Ectodermal cell (in vitro differentiated cells): ENCODE data around the gene LYST. TPM values are rescaled to one million over a fixed set of nuclear protein-coding genes. Genes with fewer than 3 reads are reported as not detected.
"Not testable (repeated sequence)": the region's sequence is repeated elsewhere in the genome, so short reads cannot be mapped to it uniquely, and the experiment has no call there.

Experiments used
- H3K27ac ChIP-seq: 2 replicates; pipeline ENCODE4 v1.7.0; 2013; ENCODE audit warnings: mild to moderate bottlenecking, low read depth, low read length; ENCODE audit not compliant: insufficient read depth, poor library complexity, severe bottlenecking
- H3K27me3 ChIP-seq: 2 replicates; pipeline ENCODE4 v1.7.0; 2013; ENCODE audit warnings: mild to moderate bottlenecking, low read length; ENCODE audit not compliant: insufficient read depth, control insufficient read depth, poor library complexity, severe bottlenecking
- H3K36me3 ChIP-seq: one replicate; pipeline ENCODE4 v1.7.0; 2013; ENCODE audit warnings: low read length; ENCODE audit not compliant: control insufficient read depth, insufficient read depth
- H3K4me1 ChIP-seq: one replicate; pipeline ENCODE4 v1.7.0; 2013; ENCODE audit warnings: low read length; ENCODE audit not compliant: control insufficient read depth, insufficient read depth
- H3K4me3 ChIP-seq: 2 replicates; pipeline ENCODE4 v1.7.0; 2013; ENCODE audit warnings: low read depth, low read length, control low read depth; ENCODE audit not compliant: insufficient read depth
- H3K9me3 ChIP-seq: 2 replicates; pipeline ENCODE4 v1.7.0; 2013; ENCODE audit warnings: mild to moderate bottlenecking, low read length, moderate library complexity; ENCODE audit not compliant: control insufficient read depth
- WGBS, 2 experiments: methylation state at CpG; one replicate each; pipeline ENCODE4 v1.1.7; 2013; ENCODE audit warnings: missing lambda C conversion rate in 2 of 2; 5-methylcytosine and 5-hydroxymethylcytosine counted together
- polyA plus RNA-seq, 4 experiments: library from polyadenylated mRNA; stranded (reverse); fragments of 50-300 nt; gene quantifications; one replicate each; pipeline ENCODE4 v1.2.3, GENCODE V29; 2013

The LYST gene, protein sequence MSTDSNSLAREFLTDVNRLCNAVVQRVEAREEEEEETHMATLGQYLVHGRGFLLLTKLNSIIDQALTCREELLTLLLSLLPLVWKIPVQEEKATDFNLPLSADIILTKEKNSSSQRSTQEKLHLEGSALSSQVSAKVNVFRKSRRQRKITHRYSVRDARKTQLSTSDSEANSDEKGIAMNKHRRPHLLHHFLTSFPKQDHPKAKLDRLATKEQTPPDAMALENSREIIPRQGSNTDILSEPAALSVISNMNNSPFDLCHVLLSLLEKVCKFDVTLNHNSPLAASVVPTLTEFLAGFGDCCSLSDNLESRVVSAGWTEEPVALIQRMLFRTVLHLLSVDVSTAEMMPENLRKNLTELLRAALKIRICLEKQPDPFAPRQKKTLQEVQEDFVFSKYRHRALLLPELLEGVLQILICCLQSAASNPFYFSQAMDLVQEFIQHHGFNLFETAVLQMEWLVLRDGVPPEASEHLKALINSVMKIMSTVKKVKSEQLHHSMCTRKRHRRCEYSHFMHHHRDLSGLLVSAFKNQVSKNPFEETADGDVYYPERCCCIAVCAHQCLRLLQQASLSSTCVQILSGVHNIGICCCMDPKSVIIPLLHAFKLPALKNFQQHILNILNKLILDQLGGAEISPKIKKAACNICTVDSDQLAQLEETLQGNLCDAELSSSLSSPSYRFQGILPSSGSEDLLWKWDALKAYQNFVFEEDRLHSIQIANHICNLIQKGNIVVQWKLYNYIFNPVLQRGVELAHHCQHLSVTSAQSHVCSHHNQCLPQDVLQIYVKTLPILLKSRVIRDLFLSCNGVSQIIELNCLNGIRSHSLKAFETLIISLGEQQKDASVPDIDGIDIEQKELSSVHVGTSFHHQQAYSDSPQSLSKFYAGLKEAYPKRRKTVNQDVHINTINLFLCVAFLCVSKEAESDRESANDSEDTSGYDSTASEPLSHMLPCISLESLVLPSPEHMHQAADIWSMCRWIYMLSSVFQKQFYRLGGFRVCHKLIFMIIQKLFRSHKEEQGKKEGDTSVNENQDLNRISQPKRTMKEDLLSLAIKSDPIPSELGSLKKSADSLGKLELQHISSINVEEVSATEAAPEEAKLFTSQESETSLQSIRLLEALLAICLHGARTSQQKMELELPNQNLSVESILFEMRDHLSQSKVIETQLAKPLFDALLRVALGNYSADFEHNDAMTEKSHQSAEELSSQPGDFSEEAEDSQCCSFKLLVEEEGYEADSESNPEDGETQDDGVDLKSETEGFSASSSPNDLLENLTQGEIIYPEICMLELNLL (N-terminal part only)
- polyA plus RNA-seq (2013, experiment 1 of 4), result 1.8 TPM
- polyA plus RNA-seq (2013, experiment 2 of 4), result 1.9 TPM
- polyA plus RNA-seq (2013, experiment 3 of 4), result 2.0 TPM
- 1.9 TPM for polyA plus RNA-seq (2013, experiment 4 of 4)

- WGBS, 2 experiments, result 0% methylated on average over 71 of the region's 71 CpGs
- Histone ChIP-seq H3K27ac (peak within 1 kb of the TSS; percentile 80), H3K4me1 (peaks cover 4% of the 10 kb centered on the region), H3K36me3 (no peaks in the 10 kb centered on the region), H3K9me3 (no peaks in the 10 kb centered on the region), H3K4me3 (peak within 1 kb of the TSS; percentile 70), H3K27me3 (peaks cover 26% of the 10 kb centered on the region)
Measured at GRCh38 chr1:235866205-235866912, at the start of gene LYST. LYST (minus strand) TSS chr1:235866906; CDS start chr1:235830417, 36,489 bp downstream.

- WGBS, 2 experiments, result 83 to 96% methylated on average over 4 of the region's 4 CpGs
Measured at GRCh38 chr1:235915489-235915888, 48.8 kb upstream of the LYST start.

GRCh38 chr1:235913311-235913710, 46.6 kb upstream of the LYST start:
- Histone ChIP-seq H3K27ac (no peak overlapping the region), H3K9me3 (no peaks in the 10 kb centered on the region), H3K27me3 (peaks cover 14% of the 10 kb centered on the region), H3K36me3 (no peaks in the 10 kb centered on the region), H3K4me3 (no peak overlapping the region), H3K4me1 (peaks cover 10% of the 10 kb centered on the region)
- WGBS, 2 experiments, result 95 to 100% methylated on average over 1 of the region's 1 CpG

More at GRCh38 chr1:235915489-235915888, 48.8 kb upstream of the LYST start:
- not testable (repeated sequence) for H3K4me3 ChIP-seq, H3K27ac ChIP-seq, H3K36me3 ChIP-seq, H3K9me3 ChIP-seq
- Histone ChIP-seq H3K4me1 (peaks cover 14% of the 10 kb centered on the region), H3K27me3 (peaks cover 34% of the 10 kb centered on the region)

GRCh38 chr1:235911876-235912275, 45.2 kb upstream of the LYST start:
- WGBS, 2 experiments, result 92 to 94% methylated on average over 6 of the region's 6 CpGs

DNA sequence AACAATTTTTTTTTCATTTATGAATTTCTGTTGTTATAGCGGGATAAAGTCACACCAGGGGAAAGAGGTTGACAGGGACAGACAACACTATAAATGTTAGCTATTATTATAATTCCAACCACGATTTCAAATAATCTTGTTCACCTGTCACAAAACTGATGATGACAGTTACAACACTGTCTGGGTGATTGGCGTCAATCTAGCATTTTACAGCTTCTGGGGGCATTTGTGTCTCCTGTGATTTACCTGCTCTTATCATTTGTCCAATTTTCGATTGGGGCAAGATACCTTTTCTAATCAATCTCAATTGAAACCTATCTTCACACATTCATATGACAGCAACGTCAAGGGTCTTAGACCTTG, 44.6 kb upstream of the LYST start:
- Histone ChIP-seq H3K4me1 (peaks cover 10% of the 10 kb centered on the region), H3K27me3 (no peaks in the 10 kb centered on the region), H3K36me3 (no peaks in the 10 kb centered on the region), H3K9me3 (no peaks in the 10 kb centered on the region), H3K27ac (no peak overlapping the region), H3K4me3 (no peak overlapping the region)
- 89 to 95% methylated on average over 4 to 5 of the region's 5 CpGs for WGBS, 2 experiments

More at GRCh38 chr1:235911876-235912275, 45.2 kb upstream of the LYST start:
- Histone ChIP-seq H3K27ac (no peak overlapping the region), H3K36me3 (no peaks in the 10 kb centered on the region), H3K4me3 (no peak overlapping the region), H3K4me1 (peaks cover 10% of the 10 kb centered on the region), H3K27me3 (peaks cover 2% of the 10 kb centered on the region), H3K9me3 (no peaks in the 10 kb centered on the region)

DNA sequence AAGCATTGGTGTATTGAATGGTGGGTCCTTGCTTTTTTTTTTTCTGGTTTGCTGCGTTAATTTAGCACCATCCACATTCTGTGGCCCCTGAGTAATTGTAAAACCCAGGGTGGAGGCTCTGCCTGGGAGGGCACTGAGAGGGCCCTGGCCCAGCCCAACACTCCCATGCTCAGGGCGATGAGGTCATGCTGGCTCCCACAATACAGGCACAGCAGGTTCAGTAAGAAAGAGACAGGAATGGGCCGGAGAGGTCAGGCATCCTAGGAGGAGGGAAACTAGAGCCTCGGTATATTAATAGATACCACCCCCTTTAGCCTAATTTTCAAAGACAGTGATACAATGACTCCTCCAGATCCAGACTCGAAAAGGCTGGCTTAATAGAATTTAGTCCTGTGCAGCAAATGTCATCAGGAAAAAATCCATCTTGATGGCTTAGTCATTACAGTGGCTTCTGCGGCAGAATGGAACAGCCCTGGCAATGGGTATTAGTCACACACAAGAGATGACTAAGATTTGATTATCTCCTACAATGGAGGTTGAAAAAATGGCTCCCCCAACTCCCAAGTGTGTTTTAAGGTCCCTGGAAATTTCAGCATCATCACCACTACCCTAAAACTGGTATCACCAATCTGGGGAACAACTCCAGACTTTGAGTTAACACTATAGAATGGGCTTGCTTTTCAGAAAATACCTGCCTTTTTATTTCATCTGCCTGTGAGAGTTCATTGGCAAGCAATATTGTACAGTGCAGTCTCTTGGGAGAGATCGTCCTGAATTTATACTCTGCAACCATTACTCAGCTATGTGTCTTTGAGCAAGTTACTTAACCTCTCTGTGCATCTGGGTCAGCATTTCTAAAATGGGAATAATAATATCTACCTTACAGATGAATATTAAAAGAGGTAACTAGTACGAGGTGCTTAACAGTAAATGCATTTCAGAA, 43.9 kb upstream of the LYST start:
- Histone ChIP-seq H3K36me3 (no peaks in the 10 kb centered on the region), H3K27me3 (no peaks in the 10 kb centered on the region), H3K27ac (peak overlapping the region; percentile 32), H3K9me3 (no peaks in the 10 kb centered on the region), H3K4me3 (no peak overlapping the region), H3K4me1 (peaks cover 10% of the 10 kb centered on the region)
- WGBS, 2 experiments, result 19 to 24% methylated on average over 6 to 7 of the region's 8 CpGs

DNA sequence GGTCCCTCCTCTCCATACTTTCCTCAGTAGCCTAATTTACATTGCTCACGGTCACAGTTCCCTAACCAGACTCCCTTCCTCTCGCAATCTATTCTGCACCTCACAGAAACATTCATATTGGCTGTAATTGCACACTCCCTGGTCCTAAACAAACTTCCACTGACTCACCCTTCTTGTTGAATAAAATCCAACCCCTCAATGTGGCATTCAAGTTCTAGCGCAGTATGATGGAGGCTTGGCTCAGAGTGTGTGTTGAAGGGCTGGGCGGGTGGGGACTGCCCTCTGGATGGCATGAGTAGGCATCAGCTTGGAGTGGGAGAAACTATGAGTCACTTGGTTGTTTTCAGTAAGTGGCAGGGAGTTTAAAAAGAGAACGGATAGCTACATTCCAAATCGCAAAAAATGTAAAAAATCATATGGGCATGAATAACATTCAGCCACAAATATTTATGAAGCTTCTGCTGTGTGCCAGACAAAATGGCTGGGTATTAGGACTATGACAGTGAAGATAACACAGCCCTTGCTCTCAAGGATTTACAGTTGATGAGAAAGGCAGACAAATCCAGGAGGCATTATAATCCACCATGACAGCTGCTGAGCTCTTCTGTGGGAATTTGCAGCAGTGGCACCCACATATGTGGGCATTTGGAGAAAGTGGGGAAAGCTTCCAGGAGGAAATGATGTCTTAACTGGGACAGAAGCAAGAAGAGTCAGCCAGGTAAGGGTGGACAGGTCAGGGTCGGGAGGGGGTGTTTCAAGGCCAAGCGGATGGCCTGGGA, 42.2 kb upstream of the LYST start:
- Histone ChIP-seq H3K4me3 (no peak overlapping the region), H3K9me3 (no peaks in the 10 kb centered on the region), H3K27ac (no peak overlapping the region), H3K4me1 (peaks cover 10% of the 10 kb centered on the region), H3K27me3 (no peaks in the 10 kb centered on the region), H3K36me3 (no peaks in the 10 kb centered on the region)
- WGBS, 2 experiments, result 93 to 96% methylated on average over 8 of the region's 8 CpGs

DNA sequence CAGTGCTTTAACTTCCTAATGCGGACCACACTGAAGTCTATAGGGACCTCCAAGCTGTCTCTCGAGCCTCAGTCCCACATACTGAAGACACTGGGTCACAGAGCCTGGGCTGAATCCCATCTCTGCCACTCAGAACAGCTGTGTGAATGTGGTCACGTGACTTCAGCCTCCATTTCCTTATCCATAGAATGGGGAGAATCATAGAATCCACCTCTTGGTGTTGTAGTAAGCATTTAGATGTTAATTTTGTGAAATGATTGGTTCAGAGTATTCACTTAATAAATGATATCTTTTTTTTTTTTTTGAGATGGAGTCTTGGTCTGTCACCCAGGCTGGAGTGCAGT, 41.2 kb upstream of the LYST start:
- Histone ChIP-seq H3K4me1 (peaks cover 10% of the 10 kb centered on the region), H3K9me3 (no peaks in the 10 kb centered on the region), H3K4me3 (no peak overlapping the region), H3K27ac (no peak overlapping the region), H3K36me3 (no peaks in the 10 kb centered on the region), H3K27me3 (no peaks in the 10 kb centered on the region)
- WGBS, 2 experiments, result 93 to 96% methylated on average over 3 of the region's 3 CpGs
